CD4-positive, alpha-beta T cell treated with Interleukin-4 for 4 hours (primary cell): ENCODE measurements around the gene GCDH.
A peak's percentile ranks its signal among the peaks of the same experiment; 100 is the strongest.
"Not testable (repeated sequence)": the region's sequence is repeated elsewhere in the genome, so short reads cannot be mapped to it uniquely, and the experiment has no call there.

Experiments used
- DNase-seq: peaks from one replicate; pipeline ENCODE4 v3.0.0-alpha.2; 2020

The GCDH gene

DNA sequence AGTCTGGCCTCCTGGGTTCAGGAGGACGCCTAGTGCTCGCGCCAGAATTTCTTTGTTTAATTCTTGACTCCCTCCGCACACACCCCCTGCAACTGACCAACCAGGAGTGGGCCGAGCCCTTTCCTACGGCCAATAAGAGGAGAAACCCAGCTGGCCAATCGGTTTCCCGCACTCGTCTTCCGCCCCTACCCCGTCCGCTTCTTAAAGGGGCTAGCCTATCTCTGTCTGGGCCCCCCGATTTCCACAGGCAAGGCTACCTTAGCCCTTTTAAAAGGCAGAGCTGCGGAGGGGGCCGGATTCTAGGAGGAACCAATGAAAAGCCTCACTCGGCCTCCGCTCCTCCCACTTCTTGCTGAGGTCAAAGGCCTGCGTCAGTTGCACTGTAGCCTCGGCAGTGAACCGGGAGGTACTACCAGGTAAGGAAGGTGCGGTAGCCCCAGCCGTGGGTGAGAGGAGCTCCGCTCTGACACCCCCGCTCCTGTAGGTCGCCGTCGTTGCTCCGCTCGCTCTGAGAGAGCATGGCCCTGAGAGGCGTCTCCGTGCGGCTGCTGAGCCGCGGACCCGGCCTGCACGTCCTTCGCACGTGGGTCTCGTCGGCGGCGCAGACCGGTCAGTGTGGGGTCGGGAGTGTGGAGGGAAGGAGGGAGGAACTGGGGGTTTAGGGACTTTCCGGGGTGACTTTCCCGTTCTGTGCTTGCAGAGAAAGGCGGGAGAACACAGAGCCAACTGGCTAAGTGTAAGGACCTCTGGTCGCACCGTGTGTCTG lies at the start of gene GCDH:
Gene GCDH (plus strand): TSS at position 374 of the 766 bp plus-strand sequence. CDS start 145 bp downstream, at position 519.
- peak; percentile 98 for DNase-seq

DNA sequence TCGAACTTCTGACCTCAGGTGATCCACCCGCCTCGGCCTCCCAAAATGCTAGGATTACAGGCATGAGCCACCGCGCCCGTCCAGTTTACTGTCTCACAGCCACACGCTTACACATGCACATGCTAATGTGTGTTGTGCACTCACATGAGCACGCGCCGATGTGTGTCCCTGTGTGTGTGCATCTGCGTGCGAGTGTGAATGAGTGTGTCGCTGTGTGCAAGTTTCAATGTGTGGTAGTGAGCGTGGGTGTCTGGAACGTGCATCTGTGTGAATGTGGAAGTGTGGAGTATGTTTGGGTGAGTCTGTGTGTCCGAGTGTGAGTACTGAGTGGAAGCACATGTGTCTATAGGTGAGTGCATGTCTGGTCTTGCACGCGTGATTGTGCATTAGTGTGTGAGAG lies 48.4 kb upstream of the GCDH start:
- no peak for DNase-seq

DNA sequence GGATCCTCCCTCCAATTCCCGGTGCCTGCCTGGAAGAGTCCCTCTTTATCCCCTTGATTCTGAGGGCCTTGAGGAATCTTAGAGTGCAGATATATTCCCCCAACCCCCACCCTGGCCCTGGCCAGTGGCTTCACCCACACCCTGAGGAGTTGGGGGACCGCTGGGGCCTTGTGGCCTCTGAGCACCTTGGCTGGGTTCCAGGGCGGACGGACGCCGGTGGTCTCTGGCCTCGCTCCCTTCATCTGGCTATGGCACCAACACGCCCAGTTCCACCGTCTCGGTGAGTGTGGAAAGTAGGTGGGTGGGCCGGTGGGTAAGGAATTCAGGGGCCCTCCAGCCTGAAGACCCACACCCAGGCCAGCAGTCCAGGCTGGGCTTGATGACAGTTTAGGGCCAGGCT lies 47.6 kb upstream of the GCDH start:
- no peak for DNase-seq

DNA sequence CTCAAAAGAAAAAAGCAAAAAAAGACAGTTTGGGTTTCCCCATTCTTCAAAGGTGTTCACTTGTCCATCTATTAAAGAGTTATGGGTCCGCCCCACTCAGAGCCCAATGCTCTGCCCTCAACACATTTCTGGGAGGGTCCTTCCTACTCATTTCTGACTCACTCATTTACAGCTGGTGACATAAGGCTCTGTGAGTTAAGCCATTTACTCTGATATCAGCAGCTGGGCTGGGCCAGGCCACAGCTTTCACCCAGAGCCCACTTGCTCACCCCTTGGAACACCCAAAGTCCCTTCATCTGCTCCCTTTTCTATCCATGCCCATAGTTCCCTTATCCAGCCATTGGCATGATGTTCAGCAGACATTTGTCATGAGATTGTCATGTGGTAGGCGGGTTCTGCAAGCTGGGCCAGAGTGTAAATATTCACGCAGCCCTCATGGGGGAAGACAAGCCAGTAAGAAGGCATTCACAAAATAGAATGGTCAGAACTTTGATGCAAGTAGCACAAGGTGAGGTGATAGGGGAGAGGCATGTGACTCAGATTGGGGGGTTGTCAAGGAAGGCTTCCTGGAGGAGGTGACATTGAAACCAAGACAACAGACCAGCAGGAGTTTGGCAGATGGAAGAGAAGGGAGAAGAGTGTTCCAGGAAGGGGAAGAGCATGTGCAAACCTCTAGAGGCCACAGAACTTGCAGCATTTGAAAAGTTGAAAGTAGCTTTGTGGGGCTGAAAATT lies 46.8 kb upstream of the GCDH start:
- no peak for DNase-seq

DNA sequence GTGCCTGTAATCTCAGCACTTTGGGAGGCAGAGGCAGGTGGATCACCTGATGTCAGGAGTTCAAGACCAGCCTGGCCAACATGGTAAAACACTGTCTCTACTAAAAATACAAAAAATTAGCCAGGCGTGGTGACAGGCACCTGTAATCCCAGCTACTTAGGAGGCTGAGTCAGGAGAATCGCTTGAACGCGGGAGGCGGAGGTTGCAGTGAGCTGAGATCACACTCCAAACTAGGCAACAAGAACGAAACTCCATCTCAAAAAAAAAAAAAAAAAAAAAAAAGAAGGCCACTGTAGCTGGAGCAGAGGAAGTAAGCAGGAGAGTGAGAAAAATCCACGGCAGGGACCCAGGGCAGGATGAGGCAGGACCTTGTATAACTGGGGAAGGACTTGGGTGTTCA lies 44.3 kb upstream of the GCDH start:
- DNase-seq = not testable (repeated sequence)

- peak; percentile 72 for DNase-seq
Measured at GRCh38 chr19:12847159-12848139, 43.5 kb upstream of the GCDH start.

- DNase-seq = no peak
Measured at GRCh38 chr19:12856653-12857052, 34.3 kb upstream of the GCDH start.

DNA sequence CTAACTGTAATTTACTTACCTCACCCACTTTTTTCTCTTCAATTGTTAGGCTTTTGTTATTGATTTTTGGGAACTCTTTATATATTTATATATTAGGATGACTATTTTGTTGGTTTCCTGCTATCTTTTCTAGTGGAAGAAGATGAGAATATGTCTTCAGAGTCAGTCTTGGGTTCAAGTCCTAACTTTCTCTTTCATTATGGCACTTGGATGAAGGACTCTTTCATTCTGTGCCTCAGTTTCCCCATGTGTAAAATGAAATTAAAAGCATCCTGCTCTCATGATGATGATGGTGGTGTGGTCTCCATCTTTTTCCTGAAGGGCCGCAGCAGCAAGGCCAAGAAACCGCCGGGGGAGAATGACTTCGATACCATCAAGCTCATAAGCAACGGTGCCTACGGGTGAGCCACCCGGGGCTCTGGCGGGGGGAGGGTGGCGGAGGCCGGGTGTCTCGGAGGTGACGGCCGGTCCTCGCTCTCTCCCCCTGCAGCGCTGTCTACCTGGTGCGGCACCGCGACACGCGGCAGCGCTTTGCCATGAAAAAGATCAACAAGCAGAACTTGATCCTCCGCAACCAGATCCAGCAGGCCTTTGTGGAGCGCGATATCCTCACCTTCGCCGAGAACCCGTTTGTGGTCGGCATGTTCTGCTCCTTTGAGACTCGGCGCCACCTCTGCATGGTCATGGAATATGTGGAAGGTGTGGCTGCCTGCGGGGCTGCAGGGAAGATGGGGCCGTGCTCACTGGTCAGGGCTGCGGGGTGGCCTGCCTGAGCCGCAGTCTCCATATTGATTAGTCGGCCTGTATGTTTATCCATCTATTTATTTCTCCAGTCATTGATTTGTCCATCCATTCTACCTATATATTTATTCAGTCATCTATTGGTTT lies 32.7 kb upstream of the GCDH start:
- DNase-seq = no peak

DNA sequence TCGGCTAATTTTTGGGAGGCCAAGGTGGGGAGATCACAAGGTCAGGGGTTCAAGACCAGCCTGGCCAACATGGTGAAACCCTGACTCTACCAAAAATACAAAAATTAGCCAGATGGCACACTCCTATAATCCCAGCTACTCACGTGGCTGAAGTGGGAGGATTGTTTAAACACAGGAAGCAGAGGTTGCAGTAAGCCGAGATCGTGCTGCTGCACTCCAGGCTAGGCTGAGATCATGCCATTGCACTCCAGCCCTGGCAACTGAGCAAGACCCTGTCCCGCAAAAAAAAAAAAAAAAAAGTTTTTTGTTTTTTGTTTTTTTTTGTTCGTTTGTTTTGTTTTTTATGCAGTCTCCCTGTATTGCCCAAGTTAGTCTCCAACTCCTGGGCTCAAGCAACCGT lies 31.4 kb upstream of the GCDH start:
- no peak for DNase-seq

GRCh38 chr19:12864143-12864542 lies 26.8 kb upstream of the GCDH start:
- DNase-seq = no peak

DNA sequence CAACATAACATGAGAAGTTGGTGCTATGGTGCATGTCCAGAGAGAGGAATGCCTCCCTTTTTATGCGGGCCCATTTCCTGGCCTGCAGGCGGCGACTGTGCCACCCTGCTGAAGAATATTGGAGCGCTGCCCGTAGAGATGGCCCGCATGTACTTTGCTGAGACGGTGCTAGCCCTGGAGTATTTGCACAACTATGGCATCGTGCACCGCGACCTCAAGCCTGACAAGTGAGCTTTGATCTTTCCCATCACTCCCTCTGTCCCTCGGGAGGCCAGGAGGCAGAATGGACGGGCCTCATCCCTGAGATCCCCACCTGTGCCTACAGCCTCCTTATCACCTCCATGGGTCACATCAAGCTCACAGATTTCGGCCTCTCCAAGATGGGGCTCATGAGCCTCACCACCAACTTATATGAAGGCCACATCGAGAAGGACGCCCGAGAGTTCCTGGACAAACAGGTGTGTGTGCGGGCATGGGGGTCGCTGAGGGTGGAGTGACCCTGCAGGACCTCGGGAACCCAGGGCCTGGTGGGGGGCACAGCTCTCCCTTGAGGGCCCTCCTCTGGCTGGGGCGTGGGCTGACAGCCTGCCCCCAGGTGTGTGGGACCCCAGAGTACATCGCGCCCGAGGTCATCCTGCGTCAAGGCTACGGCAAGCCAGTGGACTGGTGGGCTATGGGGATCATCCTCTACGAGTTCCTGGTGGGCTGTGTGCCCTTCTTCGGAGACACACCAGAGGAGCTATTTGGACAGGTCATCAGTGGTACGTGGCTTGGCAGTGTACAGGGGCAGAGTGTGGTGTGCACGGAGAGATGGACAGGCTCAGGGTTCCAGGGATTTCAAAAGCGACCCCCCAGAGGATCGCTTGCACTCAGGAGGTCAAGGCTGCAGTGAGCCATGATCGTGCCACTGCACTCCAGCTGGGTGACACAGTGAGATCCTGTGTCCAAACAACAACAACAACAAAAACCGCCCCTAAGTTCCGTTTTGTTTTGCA lies 25.9 kb upstream of the GCDH start:
- no peak for DNase-seq

DNA sequence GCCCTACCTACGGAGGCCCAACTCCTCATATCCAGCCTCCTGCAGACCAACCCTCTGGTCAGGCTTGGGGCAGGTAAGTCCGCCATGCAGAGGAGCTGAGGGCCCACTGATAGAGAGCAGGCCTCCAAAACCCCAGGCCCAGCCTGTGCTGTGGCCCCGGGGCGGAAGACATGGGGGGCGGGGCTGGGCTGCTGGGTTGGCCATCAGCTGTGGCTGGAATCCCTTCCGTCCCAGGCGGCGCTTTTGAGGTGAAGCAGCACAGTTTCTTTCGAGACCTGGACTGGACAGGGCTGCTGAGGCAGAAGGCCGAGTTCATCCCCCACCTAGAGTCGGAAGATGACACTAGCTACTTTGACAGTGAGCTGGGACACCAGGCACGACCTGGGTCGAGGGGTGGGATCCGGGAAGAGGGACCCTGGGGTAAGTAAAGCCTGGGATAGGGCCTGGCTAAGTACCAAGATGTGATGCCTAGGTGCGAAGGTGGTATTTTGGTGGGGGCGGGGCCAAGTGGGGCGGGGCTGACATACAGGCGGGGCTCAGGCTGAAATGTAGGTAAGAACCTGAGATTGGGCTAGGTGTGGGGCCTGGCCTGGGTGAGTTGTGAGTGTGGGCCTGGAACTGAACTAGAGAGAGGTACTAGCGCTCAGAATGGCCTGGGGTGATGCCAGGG lies 25.1 kb upstream of the GCDH start:
- no peak for DNase-seq

DNA sequence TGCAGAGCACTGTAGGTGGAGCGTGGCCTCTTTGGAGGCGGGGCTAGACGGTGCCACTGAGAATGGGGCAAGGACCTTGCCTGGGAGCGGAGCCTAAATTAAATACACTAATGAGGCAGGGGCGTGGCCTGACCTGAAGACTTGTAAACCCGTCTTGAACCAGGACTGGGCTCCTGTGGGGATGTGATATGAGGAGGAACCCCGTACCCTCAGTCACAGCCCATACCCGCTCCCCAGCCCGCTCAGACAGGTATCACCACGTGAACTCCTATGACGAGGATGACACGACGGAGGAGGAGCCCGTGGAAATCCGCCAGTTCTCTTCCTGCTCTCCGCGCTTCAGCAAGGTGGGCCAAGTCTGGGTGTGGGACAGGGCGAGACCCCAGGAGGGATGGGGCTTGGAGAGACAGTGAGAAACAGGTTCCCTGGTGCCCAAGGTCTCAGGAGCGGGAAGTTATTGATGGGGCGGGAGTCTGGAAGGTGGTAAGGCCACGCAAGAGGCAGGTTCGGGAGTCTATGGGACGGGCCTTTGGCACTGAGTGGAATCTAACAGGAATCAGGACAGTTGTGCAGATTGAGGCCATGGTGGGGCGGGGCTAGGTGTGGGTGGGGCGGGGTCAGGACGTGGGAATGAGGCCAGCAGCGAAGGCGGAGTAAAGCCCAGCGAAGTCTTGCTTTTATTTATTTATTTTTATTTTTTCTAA lies 24.4 kb upstream of the GCDH start:
- DNase-seq = no peak

DNA sequence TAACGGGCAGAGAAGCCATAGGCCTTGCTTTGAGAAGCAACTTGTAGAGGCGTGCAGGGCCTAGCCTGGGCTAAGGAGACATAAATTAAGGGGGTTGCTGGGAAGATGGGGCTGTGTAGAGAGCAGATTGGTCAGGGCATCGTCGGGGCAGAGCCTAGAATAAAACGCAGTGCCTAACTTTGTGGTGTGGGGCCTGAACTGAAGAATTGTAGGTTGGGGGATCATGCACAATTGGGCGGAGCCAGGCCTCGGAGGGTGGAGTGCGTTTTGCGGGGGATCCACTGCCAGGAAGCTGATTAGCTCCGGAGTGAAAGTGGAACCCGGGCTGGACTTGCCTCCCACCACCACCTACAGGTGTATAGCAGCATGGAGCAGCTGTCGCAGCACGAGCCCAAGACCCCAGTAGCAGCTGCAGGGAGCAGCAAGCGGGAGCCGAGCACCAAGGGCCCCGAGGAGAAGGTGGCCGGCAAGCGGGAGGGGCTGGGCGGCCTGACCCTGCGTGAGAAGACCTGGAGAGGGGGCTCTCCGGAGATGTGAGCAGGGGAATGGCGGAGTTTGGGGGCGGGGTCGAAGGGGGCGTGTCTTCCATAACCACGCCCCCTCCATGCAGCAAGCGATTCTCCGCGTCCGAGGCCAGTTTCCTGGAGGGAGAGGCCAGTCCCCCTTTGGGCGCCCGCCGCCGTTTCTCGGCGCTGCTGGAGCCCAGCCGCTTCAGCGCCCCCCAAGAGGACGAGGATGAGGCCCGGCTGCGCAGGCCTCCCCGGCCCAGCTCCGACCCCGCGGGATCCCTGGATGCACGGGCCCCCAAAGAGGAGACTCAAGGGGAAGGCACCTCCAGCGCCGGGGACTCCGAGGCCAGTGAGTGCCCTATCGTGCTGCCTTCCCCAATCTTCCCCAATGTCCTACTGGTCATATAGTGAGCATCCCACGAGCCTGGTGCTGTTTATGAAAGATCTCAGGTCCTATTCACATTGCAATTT lies 23.6 kb upstream of the GCDH start:
- DNase-seq = peak; percentile 34

DNA sequence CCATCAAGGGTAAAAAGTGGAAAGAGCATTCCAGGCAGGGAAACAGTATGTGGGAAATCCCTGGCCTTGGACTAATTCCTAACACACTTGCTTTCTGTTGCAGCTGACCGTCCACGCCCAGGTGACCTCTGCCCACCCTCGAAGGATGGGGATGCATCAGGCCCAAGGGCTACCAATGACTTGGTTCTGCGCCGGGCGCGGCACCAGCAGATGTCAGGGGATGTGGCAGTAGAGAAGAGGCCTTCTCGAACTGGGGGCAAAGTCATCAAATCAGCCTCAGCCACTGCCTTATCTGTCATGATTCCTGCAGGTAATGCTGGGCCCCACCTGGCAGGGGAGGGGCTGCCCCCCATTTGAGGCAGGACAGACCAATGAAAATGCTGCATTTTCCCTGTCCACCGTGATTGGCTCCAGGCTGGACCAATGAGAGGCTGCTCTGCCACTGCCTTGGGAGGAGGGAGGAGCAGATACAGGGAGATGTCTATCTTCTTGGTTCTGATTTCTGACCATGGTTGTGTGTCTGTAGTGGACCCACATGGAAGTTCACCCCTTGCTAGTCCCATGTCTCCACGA lies 22.3 kb upstream of the GCDH start:
- no peak for DNase-seq

DNA sequence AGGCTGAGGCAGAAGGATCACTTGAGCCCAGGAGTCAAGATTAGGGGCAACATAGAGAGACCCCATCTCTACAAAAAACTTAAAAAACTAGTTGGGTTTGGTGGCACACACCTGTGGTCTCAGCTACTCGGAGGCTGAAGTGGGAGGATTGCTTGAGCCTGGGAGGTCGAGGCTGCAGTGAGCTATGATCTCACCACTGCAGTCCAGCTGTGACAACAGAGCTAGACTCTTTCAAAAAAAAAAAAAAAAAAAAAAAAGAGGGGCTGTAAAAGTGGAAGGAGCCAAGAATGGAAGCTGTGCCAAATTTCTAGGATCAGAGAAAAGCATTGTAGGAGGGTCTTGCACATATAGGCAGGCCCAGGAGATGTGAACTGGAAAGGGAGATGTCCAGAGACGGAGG lies 19.3 kb upstream of the GCDH start:
- DNase-seq = no peak

- DNase-seq = no peak
Measured at GRCh38 chr19:12872255-12872654, 18.7 kb upstream of the GCDH start.
